GM21447 (cell line): Measurements from ENCODE around the gene DBH.

ENCODE experiments used
- ATAC-seq: cut with Tn5 transposase; IDR thresholded peaks from one replicate; pipeline ENCODE4 v1.9.1; 2021; ENCODE audit not compliant: unreplicated experiment

Gene DBH

GRCh38 chr9:133642708-133643361 lies 6.7 kb downstream of the DBH start:
- ATAC-seq = no peak

- no peak for ATAC-seq
These were observed 7.2 kb downstream of the DBH start for GRCh38 chr9:133643362-133643755.

- ATAC-seq = no peak
These were observed 8.0 kb downstream of the DBH start for GRCh38 chr9:133643978-133644760.

- ATAC-seq = no peak
These were observed 9.0 kb downstream of the DBH start for GRCh38 chr9:133645021-133645765.

- no peak for ATAC-seq
These were observed 11.0 kb downstream of the DBH start for GRCh38 chr9:133647148-133647547.

GRCh38 chr9:133647765-133648469 lies 11.8 kb downstream of the DBH start:
- ATAC-seq = no peak

GRCh38 chr9:133649194-133649593 lies 13.0 kb downstream of the DBH start:
- no peak for ATAC-seq

GRCh38 chr9:133650026-133650425 lies 13.9 kb downstream of the DBH start:
- no peak for ATAC-seq

- no peak for ATAC-seq
These were observed 17.5 kb downstream of the DBH start for GRCh38 chr9:133653638-133654037.

- no peak for ATAC-seq
These were observed 18.8 kb downstream of the DBH start for GRCh38 chr9:133654736-133655657.

GRCh38 chr9:133655701-133656100 lies 19.5 kb downstream of the DBH start:
- no peak for ATAC-seq

GRCh38 chr9:133656211-133657119 lies 20.3 kb downstream of the DBH start:
- no peak for ATAC-seq

- ATAC-seq = no peak
These were observed 21.0 kb downstream of the DBH start for GRCh38 chr9:133657120-133657661.

GRCh38 chr9:133658442-133659431 lies 22.6 kb downstream of the DBH start:
- ATAC-seq = no peak

GRCh38 chr9:133659516-133659915 lies 23.4 kb downstream of the DBH start:
- no peak for ATAC-seq

- no peak for ATAC-seq
These were observed 25.8 kb downstream of the DBH start for GRCh38 chr9:133661846-133662540.
